ENCODE data around the gene NOS3.

Gene NOS3

DNA sequence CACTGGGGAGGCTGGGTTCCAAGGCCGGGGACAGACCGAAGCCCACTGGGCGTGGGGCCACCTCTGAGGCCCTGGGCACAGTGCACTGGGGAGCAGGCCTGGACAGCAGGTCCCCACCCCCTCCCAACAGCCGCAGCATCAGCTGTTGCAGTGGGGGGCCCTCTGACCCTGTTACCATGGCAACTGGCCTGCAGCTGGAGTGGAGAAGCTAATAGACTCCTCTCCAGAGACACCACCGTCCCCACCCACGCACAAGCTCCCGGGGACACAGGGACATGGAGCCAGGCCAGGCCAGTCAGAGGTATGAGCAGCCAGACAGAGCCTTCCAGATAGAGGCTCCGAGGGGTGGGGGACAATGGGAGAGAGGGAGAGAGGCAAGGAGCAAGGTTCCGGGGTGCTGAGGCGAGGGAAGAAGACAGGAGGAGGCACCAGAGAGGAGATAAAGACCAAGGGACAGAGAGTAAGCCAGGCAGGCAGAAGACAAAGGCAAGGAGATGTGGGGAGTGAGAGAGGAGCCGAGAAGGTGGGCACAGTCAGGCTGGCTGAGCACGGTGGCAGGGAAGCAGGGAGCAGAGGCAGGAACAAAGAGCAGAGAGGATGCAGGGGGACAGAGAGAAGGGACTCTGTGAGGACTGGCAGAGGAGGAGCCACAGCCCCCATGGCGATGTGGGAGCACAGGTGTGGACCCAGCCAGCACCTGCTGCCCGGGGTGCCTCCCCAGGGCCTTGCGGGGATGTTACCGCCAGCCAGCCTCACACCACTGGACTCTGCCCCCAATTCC is 19.4 kb upstream of the NOS3 start:
- Histone ChIP-seq H3K27me3 (ENCODE audit: insufficient read depth, low read length, poor library complexity) (peaks cover 14% of the 10 kb centered on the region), H3K36me3 (ENCODE audit: control insufficient read depth, insufficient read depth, low read length) (no peaks in the 10 kb centered on the region), H3K79me2 (ENCODE audit: control insufficient read depth, insufficient read depth, low read length) (no peaks in the 10 kb centered on the region), H2AK5ac (ENCODE audit: low read length) (no peak overlapping the region), H2BK15ac (replicated peaks; ENCODE audit: low read depth) (no peak overlapping the region), H2BK5ac (ENCODE audit: low read length) (no peak overlapping the region), H3K18ac (ENCODE audit: low read length) (no peak overlapping the region), H3K56ac (ENCODE audit: low read length) (no peak overlapping the region), H3K4ac (ENCODE audit: low read depth, low read length) (no peak overlapping the region), H3K27ac (ENCODE audit: low read depth, low read length) (no peak overlapping the region), H3K23ac (ENCODE audit: low read length) (no peak overlapping the region), H2BK120ac (ENCODE audit: low read depth, low read length) (no peak overlapping the region), H3K4me2 (ENCODE audit: low read length) (no peak overlapping the region), H3K4me1 (ENCODE audit: control insufficient read depth, low read depth, low read length) (no peaks in the 10 kb centered on the region), H4K8ac (ENCODE audit: low read depth, low read length) (no peak overlapping the region), H3K9ac (ENCODE audit: low read length) (no peak overlapping the region), H4K5ac (ENCODE audit: low read length) (no peak overlapping the region), H3K79me1 (ENCODE audit: low read length) (no peaks in the 10 kb centered on the region), H3K4me3 (ENCODE audit: low read length) (no peak overlapping the region)
- no peak for DNase-seq
- no CpG with 5 or more reads among the region's 16 CpGs for WGBS (ENCODE audit: extremely low coverage, insufficient coverage, low lambda C conversion rate)

DNA sequence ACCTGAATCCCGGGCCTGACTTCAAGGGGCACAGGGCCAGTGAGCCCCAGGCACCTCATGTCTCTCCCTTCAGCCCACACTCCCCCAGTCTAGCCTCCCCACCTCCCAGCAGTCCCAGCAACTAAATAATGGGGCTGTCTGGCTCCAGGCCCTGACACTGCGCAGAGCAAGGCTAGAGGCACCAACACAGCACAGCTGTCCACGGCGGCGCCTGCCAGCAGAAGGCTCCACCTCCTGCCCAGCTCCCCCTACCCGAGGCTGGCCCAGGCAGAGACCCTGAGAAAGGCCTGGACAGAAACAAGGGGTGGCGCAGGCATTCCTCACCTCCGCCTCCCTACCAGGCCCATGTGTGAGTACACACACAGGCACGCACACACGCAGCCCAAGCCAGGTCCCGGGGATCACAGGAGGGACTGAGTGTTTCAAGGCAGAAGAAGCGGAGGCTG is 18.8 kb upstream of the NOS3 start:
- H4K8ac ChIP-seq (ENCODE audit: low read depth, low read length) = no peak overlapping the region
- no peaks in the 10 kb centered on the region for H3K79me1 ChIP-seq (ENCODE audit: low read length)
- H3K23ac ChIP-seq (ENCODE audit: low read length) = no peak overlapping the region
- H2BK15ac ChIP-seq (replicated peaks; ENCODE audit: low read depth) = no peak overlapping the region
- H3K9ac ChIP-seq (ENCODE audit: low read length) = no peak overlapping the region
- H3K56ac ChIP-seq (ENCODE audit: low read length) = no peak overlapping the region
- no peak overlapping the region for H2BK120ac ChIP-seq (ENCODE audit: low read depth, low read length)
- no peak overlapping the region for H2BK5ac ChIP-seq (ENCODE audit: low read length)
- no peaks in the 10 kb centered on the region for H3K79me2 ChIP-seq (ENCODE audit: control insufficient read depth, insufficient read depth, low read length)
- DNase-seq = no peak
- no peak overlapping the region for H3K4ac ChIP-seq (ENCODE audit: low read depth, low read length)
- peaks cover 15% of the 10 kb centered on the region for H3K27me3 ChIP-seq (ENCODE audit: insufficient read depth, low read length, poor library complexity)
- no peaks in the 10 kb centered on the region for H3K4me1 ChIP-seq (ENCODE audit: control insufficient read depth, low read depth, low read length)
- H2AK5ac ChIP-seq (ENCODE audit: low read length) = no peak overlapping the region
- WGBS (ENCODE audit: extremely low coverage, insufficient coverage, low lambda C conversion rate) = no CpG with 5 or more reads among the region's 12 CpGs
- no peak overlapping the region for H3K18ac ChIP-seq (ENCODE audit: low read length)
- H3K4me2 ChIP-seq (ENCODE audit: low read length) = no peak overlapping the region
- H3K4me3 ChIP-seq (ENCODE audit: low read length) = no peak overlapping the region
- H4K5ac ChIP-seq (ENCODE audit: low read length) = no peak overlapping the region
- H3K36me3 ChIP-seq (ENCODE audit: control insufficient read depth, insufficient read depth, low read length) = no peaks in the 10 kb centered on the region
- H3K27ac ChIP-seq (ENCODE audit: low read depth, low read length) = no peak overlapping the region

DNA sequence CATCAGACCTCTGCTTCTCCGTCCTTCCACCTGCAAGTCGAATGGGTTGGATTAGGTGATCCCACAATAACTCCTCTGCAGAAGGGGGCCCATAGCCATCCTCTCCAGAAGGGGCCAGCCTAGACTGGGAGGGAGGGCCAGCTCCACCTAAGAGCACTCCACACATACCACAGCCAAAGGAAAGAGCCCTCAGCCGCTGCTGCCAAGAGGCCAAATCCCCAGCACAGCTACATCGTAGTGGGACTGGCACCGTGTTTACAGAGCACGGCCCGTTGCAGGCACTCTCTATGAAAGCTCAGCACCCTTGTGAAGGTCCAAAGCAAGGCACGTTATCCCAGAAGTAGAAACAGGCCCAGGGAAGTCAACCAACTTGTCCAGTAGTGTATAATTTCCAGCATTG is 18.1 kb upstream of the NOS3 start:
- Histone ChIP-seq H3K9ac (ENCODE audit: low read length) (no peak overlapping the region), H3K4me1 (ENCODE audit: control insufficient read depth, low read depth, low read length) (no peaks in the 10 kb centered on the region), H3K27me3 (ENCODE audit: insufficient read depth, low read length, poor library complexity) (peaks cover 19% of the 10 kb centered on the region), H3K4ac (ENCODE audit: low read depth, low read length) (no peak overlapping the region), H3K4me2 (ENCODE audit: low read length) (no peak overlapping the region), H4K5ac (ENCODE audit: low read length) (no peak overlapping the region), H4K8ac (ENCODE audit: low read depth, low read length) (no peak overlapping the region), H2BK15ac (replicated peaks; ENCODE audit: low read depth) (no peak overlapping the region), H3K79me1 (ENCODE audit: low read length) (no peaks in the 10 kb centered on the region), H2AK5ac (ENCODE audit: low read length) (no peak overlapping the region), H3K27ac (ENCODE audit: low read depth, low read length) (no peak overlapping the region), H3K4me3 (ENCODE audit: low read length) (no peak overlapping the region), H3K56ac (ENCODE audit: low read length) (no peak overlapping the region), H3K36me3 (ENCODE audit: control insufficient read depth, insufficient read depth, low read length) (no peaks in the 10 kb centered on the region), H3K23ac (ENCODE audit: low read length) (no peak overlapping the region), H3K79me2 (ENCODE audit: control insufficient read depth, insufficient read depth, low read length) (no peaks in the 10 kb centered on the region), H3K18ac (ENCODE audit: low read length) (no peak overlapping the region), H2BK120ac (ENCODE audit: low read depth, low read length) (no peak overlapping the region), H2BK5ac (ENCODE audit: low read length) (no peak overlapping the region)
- no peak for DNase-seq
- no CpG with 5 or more reads among the region's 8 CpGs for WGBS (ENCODE audit: extremely low coverage, insufficient coverage, low lambda C conversion rate)

- H3K4me1 ChIP-seq (ENCODE audit: control insufficient read depth, low read depth, low read length) = no peaks in the 10 kb centered on the region
- peaks cover 19% of the 10 kb centered on the region for H3K27me3 ChIP-seq (ENCODE audit: insufficient read depth, low read length, poor library complexity)
- no peak overlapping the region for H3K27ac ChIP-seq (ENCODE audit: low read depth, low read length)
These were observed 17.0 kb upstream of the NOS3 start for GRCh38 chr7:150973571-150974451.

DNA sequence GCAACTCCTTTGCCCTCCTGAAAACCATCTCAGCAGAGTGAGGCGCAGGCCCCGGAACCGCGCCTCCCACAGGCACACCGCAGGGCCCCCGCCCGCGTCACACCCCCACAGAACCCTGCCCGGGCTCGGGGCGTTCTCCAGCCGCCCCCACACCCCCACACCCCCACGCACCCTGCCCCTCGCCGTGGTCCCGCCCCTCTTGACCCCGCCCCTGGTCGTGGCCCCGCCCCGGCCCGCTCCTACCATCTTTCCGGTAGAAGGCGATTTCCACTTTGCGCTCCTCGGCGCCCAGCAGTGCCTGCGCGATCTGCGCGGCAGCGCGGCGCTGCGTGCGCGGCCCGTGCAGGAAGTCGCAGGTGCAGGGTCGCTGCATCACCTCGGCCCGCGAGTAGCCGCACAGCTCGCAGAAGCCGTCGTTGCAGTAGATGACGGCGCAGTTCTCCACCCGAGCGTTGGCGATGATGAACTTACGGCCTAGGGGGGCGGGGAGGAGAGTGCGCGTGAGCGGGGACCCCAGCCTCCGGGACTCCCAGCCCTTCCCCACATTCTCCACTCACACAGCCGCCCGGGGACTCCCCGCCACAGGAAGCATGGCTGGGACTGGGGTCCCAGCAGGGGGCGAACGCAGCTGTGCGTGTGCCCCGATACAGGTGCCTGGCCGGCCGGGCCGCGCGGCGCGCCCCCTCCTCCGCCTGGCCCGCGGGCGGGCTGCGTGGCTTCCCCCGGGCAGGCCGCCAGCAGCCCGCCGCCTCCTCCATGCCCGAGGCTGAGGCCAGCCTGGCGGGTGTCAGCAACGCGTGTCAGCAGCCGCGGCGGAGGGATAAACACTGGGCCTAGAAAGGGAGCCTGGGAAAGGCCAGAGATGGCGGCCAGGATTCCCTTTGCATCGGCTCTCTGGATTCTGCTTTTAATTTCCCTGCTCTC is 16.1 kb upstream of the NOS3 start:
- H3K56ac ChIP-seq (ENCODE audit: low read length) = peak overlapping the region; percentile 78
- H2BK15ac ChIP-seq (replicated peaks; ENCODE audit: low read depth) = no peak overlapping the region
- H2BK5ac ChIP-seq (ENCODE audit: low read length) = no peak overlapping the region
- no CpG with 5 or more reads among the region's 89 CpGs for WGBS (ENCODE audit: extremely low coverage, insufficient coverage, low lambda C conversion rate)
- H3K4ac ChIP-seq (ENCODE audit: low read depth, low read length) = no peak overlapping the region
- no peak for DNase-seq
- H2AK5ac ChIP-seq (ENCODE audit: low read length) = no peak overlapping the region
- no peak overlapping the region for H3K23ac ChIP-seq (ENCODE audit: low read length)
- no peak overlapping the region for H3K18ac ChIP-seq (ENCODE audit: low read length)
- H3K36me3 ChIP-seq (ENCODE audit: control insufficient read depth, insufficient read depth, low read length) = no peaks in the 10 kb centered on the region
- peak overlapping the region; percentile 60 for H3K9ac ChIP-seq (ENCODE audit: low read length)
- no peak overlapping the region for H2BK120ac ChIP-seq (ENCODE audit: low read depth, low read length)
- H3K4me3 ChIP-seq (ENCODE audit: low read length) = peak overlapping the region; percentile 51
- no peak overlapping the region for H4K5ac ChIP-seq (ENCODE audit: low read length)
- H3K27me3 ChIP-seq (ENCODE audit: insufficient read depth, low read length, poor library complexity) = peaks cover 19% of the 10 kb centered on the region
- H4K8ac ChIP-seq (ENCODE audit: low read depth, low read length) = no peak overlapping the region
- no peaks in the 10 kb centered on the region for H3K79me1 ChIP-seq (ENCODE audit: low read length)
- H3K27ac ChIP-seq (ENCODE audit: low read depth, low read length) = no peak overlapping the region
- H3K4me1 ChIP-seq (ENCODE audit: control insufficient read depth, low read depth, low read length) = no peaks in the 10 kb centered on the region
- H3K4me2 ChIP-seq (ENCODE audit: low read length) = peak overlapping the region; percentile 98
- H3K79me2 ChIP-seq (ENCODE audit: control insufficient read depth, insufficient read depth, low read length) = no peaks in the 10 kb centered on the region

More at GRCh38 chr7:150973571-150974451, 17.0 kb upstream of the NOS3 start:
- Histone ChIP-seq H3K36me3 (ENCODE audit: control insufficient read depth, insufficient read depth, low read length) (no peaks in the 10 kb centered on the region), H4K5ac (ENCODE audit: low read length) (no peak overlapping the region), H3K56ac (ENCODE audit: low read length) (no peak overlapping the region), H3K79me2 (ENCODE audit: control insufficient read depth, insufficient read depth, low read length) (no peaks in the 10 kb centered on the region), H3K4me2 (ENCODE audit: low read length) (no peak overlapping the region), H3K79me1 (ENCODE audit: low read length) (no peaks in the 10 kb centered on the region), H4K8ac (ENCODE audit: low read depth, low read length) (no peak overlapping the region), H2BK5ac (ENCODE audit: low read length) (no peak overlapping the region), H2AK5ac (ENCODE audit: low read length) (no peak overlapping the region), H2BK120ac (ENCODE audit: low read depth, low read length) (no peak overlapping the region), H3K9ac (ENCODE audit: low read length) (peak overlapping the region; percentile 13), H2BK15ac (replicated peaks; ENCODE audit: low read depth) (no peak overlapping the region), H3K4ac (ENCODE audit: low read depth, low read length) (no peak overlapping the region), H3K23ac (ENCODE audit: low read length) (no peak overlapping the region), H3K18ac (ENCODE audit: low read length) (no peak overlapping the region), H3K4me3 (ENCODE audit: low read length) (no peak overlapping the region)
- WGBS (ENCODE audit: extremely low coverage, insufficient coverage, low lambda C conversion rate) = no CpG with 5 or more reads among the region's 27 CpGs
- DNase-seq = no peak
